Right forelimb (tissue), 1 donor: ENCODE data around the gene BBS12.
"Not testable (repeated sequence)": the region's sequence is repeated elsewhere in the genome, so short reads cannot be mapped to it uniquely, and the experiment has no call there.

Experiments used
- DNase-seq: peaks from one replicate; pipeline ENCODE4 v3.0.0-alpha.2; 2018

The BBS12 gene

DNA sequence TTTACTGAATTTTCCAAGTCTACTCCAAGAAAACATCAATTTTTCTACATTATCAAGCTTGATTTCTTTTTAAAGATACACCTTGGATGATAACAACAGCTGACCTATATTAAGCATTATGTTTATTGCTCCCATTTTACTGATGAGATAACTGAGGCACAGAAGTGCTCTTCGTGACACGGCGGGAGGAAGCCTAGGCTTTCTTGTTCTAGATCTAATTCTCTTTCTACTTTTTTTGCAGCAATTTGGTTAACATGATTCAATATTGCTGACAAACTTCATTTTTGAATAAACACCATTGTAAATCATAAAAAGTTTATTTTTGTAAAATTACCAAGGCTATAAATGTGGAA lies 33.8 kb downstream of the BBS12 start:
- no peak for DNase-seq

DNA sequence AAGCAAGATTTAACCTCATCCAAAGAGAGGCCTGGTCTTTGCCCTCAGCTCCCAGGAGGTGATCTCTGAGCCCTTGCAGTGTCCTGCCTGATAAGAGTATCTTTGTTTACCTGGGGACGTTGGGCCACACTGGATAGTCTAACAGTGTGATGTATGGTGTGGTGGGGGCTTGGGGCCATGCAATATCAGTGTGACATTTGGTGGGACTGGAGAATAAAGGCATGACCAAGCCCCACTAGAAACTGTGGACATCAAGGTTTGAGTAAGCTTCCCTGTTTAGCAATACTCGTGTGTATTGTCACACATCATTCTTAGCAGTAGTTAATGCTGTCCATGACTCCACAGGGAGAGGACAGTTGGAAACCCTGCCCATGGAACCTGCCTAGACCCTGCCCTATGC lies 34.4 kb downstream of the BBS12 start:
- DNase-seq, result no peak

DNA sequence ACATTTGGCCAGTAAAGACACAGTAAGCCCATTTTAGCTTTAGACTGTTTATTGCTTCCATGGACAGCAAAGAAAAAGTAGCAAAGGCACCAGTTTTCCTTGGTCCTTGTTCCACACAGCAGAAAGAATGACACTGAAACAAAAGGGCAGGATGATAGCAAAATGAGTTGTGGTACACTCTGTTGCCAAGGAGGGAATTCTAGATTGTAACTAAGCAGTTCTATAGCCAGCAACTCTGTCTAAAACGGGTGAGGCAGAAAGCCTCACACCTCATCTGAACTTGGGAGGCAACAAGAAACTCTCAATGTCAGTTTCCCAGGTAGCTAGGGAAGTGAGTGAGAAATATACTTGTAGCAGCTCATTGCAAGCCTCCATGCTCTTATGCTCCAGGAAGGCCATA lies 39.2 kb downstream of the BBS12 start:
- DNase-seq, result no peak

DNA sequence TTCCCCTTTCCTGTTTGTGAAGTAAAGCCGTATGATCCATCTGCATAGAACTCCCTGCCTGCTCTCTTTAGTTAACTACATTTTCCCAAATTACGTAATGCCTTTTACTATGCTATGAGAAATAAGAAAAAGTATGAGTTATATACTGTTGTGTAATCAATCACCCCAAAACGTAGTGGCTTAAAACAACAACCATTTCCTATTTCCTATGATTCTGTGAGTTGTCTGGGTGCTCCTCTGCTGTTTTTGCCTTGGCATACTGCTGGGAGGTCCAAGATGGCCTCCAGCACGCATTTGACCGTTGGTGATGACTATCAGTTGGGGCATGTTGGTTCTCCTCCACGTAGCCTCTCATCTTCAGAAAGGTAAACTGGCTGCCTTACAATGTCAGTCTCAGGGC lies 39.8 kb downstream of the BBS12 start:
- no peak for DNase-seq

DNA sequence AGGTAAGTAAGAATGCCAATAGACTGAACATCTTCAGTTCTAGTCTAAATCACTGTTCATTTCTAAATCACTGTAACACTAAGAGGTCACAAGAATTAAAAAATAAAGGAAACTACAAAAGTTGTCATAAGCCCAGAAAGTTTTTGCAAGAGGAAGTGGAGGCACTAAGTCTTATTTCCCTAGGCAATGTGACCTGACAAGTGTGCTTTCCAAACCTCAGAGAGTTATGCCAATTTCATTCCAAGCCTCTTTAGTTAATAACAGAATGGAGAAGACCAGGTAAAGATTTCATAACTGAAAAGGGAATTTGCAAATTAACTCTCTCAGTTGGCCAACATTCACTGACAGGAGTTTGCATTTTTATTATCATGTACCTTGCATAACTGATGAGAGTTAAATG lies 40.5 kb downstream of the BBS12 start:
- no peak for DNase-seq

DNA sequence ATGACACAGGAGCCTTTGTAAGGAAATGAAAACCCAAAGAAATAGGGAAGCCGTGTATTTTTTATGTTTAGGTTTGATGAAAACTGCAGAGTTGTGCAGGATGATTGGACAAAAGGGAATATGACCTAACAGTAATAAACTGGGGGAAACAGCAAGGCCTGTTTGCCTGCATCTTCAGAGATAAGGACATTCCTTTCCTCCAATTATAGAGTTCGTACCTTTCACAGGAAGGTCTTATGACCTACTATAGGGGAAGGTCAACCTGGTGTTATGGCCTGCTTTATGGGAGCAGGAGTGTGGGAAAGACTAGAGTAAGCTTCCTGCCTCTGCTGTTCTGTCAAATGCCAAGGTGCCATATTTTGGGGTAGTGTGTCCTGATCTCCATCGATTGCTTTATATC lies 42.5 kb downstream of the BBS12 start:
- DNase-seq, result no peak

DNA sequence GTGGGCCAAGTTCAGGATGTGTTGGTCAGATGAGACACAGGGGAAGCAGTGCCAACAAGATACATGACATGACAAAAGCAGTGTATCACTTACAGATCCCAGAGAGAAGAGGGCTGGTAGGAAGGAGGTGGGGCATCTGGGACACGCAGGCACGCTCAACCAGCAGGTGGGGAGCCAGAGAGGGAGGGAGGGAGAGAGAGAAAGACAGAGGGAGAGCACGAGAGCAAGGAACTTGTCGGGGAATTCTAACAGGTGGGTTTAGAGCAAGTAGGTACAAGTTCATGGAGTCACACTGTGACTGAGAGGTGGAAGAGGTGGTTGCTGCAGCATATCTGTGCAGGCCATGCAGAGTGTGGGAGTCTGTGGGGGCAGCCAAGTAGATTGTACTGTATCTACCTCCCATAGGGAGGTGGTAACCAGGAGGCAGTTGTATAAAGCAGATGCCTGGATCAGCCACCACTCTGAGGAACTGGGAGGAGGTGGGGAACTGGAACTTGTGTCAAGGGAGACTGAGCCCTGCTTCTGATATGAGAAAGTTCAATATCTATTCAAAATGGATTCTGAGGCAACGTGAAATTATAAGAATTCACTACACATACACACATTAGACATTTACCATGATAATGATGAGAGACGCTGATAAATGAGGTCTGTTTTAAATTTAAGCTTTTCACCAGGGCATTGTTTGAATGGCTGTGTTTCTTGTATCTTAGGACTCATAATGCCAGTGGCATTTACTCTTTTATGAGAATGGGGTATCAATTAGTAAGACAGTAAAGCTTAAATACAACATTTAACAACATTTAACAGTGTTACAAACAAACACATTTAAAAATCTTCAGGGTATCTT lies 43.7 kb downstream of the BBS12 start:
- no peak for DNase-seq

DNA sequence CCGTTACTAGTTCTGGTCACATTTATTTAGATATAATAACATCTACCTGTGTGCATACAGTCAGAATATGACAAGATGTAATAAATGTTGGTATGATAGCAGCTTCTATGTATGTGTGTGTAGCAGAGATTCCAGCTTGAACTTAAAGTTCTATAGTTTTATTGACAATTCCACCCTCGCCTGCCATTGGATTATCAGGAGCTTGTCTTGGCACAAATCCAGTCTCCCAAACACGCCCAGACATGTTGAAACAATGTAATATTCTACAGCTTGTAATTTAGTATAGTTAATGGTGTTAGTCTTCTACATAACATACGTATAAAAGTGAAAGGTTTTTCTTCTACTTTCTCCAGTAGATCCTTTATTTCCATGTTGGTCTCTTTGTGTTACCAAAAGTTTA lies 44.4 kb downstream of the BBS12 start:
- DNase-seq, result no peak

DNA sequence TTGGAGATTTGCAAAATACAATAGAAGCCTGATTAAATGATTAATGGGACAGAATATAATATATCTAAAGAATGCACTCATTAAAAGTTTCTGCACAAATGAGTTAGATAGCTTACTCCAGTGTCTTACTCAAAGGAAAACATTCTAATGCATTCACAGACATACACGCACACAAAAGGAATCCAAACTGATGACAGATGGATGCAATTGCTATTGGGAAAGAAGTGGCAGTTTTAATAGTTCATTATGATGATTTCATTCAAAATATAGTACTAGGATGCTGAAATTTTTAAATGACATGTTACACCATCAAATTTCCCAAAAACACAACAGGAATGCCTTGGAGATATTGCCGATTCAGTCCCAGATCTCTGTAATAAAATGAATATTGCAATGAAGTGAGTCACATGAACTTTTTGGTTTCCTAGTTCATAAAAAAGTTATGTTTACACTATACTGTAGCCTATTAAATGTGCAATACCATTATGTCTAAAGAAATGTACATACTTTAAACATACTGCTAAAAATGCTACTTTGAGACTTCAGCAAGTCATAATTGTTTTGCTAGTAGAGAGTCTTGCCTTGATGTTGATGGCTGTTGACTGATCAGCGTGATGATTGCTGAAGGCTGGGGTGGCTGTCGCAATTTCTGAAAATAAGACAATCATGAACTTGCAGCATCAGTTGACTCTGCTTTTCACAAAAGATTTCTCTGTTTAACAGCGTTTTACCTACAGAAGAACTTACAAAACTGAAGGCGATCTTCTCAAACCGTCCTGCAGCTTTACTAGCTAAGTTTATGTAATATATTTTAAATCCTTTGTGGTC lies 45.6 kb downstream of the BBS12 start:
- no peak for DNase-seq

DNA sequence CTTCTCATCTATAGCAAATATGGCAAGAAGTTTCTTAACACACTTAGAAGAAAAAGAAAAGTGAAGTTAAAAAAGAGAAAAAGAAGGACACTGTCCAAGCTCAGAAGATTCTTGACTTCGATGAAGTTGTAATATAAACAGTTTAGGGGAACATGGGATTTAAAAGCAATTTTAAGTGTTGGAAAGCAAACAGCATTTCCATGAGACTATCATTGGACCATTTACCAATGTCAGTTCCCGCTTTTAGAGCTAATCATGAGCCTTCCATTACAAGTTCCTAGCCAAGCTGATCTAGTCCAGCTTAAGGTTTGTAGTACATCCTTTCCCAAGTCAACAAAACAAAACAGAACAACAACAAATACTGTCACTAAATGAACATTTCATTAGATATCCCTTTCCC lies 49.0 kb downstream of the BBS12 start:
- no peak for DNase-seq

DNA sequence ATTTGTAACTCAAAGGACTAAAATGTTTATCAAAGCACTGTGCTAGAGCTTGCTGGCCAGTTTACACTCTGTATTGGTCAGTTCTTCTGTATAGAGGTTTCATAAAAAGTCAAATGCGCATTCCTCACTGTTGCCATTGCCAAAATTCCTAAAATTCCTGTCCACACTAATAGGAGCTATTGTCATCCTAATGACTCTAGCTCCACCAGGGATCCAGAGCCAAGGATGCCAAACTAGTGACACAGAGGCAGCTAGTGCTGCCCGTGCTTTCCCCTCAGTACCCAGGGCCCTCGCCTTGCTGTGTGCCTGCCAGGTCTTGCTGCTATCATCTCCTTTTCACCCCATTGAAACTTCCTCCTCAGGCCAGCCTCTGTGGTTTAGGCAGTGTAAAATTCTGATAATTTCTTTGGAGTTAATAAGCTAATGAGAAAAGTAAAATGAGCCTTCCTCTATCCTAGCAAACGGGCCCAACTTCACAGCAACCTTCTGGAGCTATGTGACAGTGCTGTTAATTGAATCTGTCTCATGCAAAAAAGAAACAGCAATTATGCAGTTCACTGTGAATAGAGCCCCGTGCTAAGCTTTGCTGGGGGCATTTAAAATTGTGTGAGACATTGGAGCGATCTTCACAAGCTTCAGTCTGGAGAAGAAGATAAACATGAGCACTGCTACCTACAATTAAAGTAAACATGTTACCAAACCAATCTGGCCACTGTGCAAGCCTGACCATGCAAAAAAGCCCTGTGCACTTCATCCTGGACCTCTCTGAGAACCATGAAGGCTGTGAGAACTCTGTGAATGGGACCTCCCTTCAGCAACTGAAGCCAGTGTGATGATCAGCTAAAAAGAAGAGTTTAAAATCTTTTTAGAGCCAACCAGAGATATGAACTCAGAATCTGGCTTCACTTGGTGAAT lies 51.1 kb downstream of the BBS12 start:
- no peak for DNase-seq

DNA sequence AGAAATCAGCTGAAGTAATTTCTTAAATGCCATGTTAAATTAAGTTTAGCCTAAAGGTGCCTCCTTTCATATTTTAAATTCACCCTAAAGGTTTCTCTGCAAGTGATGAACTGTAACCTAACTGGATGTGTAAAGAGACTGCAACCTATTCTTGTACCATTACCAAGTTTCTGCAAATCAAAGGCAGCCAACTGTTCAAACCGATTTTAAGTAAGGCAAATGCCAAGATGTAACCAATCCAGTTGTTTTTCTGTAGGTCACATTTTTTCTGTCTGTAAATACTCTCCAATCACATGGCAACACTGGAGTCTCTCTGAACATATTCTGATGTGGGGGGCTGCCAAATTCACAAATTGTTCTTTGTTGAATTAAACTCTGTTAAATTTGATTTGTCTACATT lies 51.8 kb downstream of the BBS12 start:
- DNase-seq, result no peak

DNA sequence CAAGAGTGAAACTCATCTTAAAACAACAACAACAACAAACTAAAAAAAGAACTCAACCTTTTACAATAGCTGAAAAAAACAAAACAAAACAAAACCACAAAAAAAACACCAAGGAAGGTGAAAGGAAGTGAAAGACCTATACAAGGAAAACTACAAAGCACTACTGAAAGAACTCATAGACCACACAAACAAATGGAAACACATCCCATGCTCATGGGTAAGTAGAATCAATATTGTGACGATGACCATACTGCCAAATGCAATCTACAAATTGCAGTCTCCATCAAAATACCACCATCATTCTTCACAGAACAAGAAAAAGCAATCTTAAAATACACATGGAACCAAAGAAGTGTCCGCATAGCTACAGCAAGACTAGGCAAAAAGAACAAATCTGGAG lies 52.6 kb downstream of the BBS12 start:
- DNase-seq, result no peak

DNA sequence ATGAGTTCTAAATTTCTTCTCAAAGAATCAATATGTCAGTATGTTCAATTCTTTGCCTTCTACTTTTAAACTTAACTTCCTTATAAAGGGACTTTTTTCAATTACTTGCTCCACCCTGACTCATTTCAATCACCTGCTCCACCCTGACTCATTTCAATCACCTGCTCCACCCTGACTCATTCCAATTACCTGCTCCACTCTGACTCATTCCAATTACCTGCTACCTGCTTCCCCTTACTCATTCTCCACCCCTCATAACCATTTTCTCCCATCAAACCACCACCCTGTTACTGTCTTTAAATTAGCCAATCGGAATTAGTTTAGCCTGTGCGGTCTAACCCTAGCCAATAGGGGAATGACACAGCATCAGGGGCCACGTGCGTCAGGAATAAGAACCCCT lies 53.8 kb downstream of the BBS12 start:
- DNase-seq, result not testable (repeated sequence)

DNA sequence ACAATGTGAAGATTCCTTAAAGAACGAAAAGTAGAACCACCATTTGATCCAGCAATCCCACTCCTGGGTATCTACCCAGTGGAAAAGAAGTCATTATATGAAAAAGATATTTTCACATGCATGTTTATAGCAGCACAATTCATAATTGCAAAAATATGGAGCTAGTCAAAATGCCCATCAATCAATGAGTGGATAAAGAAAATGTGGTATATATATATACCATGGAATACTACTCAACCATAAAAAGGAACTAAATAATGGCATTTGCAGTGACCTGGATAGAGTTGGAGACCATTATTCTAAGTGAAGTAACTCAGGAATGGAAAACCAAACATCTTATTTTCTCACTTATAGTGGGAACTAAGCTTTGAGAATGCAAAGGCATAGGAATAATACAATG lies 54.4 kb downstream of the BBS12 start:
- DNase-seq, result not testable (repeated sequence)

DNA sequence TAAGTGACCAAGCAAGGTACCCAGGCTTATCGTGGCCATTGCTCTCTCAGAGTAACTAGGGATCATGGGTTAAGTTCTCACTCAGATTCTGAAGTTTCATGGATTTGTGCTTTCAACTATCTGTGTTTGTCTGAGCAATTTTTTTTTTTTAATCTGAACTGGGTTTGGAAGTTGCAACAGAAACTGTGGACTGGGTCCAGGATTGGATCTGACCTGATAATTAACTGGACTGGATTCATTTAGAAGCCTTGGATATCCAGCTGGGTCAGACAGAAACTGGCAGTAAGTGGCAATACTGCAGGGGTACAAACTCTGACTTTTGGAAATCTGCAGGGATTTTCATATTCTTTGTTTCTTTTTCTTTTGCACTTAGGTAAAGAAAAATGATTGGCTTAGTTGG lies 55.4 kb downstream of the BBS12 start:
- no peak for DNase-seq

DNA sequence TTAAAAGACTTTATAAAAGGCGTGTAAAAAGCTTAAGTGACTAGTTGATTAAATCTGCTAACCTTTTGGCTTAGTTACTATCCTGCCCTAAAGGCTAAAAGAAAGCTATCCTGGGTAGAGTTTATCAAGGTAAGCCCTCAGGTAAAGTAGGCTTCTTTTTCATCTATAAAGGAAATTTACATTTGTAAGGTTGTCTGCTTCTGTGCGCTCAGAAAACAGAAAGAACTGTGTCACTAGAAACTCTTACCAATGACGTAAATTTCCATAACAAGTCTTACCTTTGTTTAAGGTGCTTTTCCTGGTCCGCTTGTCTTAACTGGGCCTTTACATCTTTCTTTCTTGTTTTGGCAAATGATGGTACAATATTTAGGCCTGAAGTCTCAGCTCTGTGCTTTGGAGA lies 56.4 kb downstream of the BBS12 start:
- no peak for DNase-seq

DNA sequence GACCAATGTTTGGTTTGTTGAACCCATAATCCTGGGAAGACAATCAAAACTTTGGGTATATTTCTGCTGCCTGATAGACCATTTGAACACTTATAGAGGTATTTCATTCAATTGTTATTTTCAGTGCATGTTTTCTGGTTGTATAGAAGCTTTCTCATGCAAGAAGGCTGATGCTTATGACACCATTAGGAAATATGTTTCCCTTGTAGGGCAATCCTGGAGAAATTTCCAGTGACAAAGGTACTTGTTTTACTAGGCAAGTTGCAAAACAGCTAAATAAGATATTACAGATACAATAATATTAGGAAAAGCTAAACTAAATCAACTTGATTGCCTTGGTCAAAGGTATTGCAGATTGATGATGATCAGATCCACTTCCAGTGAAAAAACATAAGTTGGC lies 61.3 kb downstream of the BBS12 start:
- DNase-seq, result no peak
